Caco-2 (cell line): Measurements from ENCODE around the gene PMEL. TPM values are rescaled to one million over a fixed set of nuclear protein-coding genes. Genes with fewer than 3 reads are reported as not detected.

Source experiments
- BruUV-seq: library from RNA; stranded (reverse); fragments of 400-500 nt; replicated peaks from 2 replicates; lab custom pipeline; 2021; lab: Mats Ljungman, UMichigan
- CTCF ChIA-PET: fragments of 300-600 bp; sonication (Branson Sonifier 250); formaldehyde crosslinking; loops from one replicate; lab custom pipeline; 2022; ENCODE audit warnings: antibody characterized with exemption; lab: Charles Lee
- POLR2A ChIA-PET: fragments of 300-600 bp; sonication (Branson Sonifier 250); formaldehyde crosslinking; loops from one replicate; lab custom pipeline; 2022; ENCODE audit warnings: antibody characterized with exemption; lab: Charles Lee
- DNase-seq, 2 experiments: peaks; one replicate each; pipeline versions ENCODE4 v3.0.0 to v3.0.0-alpha.2; 2020 to 2022
- H3K27me3 ChIP-seq: replicated peaks from 2 replicates; pipeline ENCODE4 v1.6.0; 2011; ENCODE audit warnings: low read length; ENCODE audit not compliant: control insufficient read depth, insufficient read depth
- H3K36me3 ChIP-seq: 2 replicates; pipeline ENCODE4 v1.5.1; 2011; ENCODE audit warnings: low read length; ENCODE audit not compliant: control insufficient read depth, insufficient read depth
- H3K4me1 ChIP-seq: fragments of 250-450 bp; sonication (Bioruptor Pico); 2 replicates; pipeline ENCODE4 v1.5.1; 2020; ENCODE audit warnings: mild to moderate bottlenecking
- H3K4me3 ChIP-seq: 2 replicates; pipeline ENCODE4 v1.5.1; 2011; ENCODE audit warnings: low read depth, mild to moderate bottlenecking, control low read depth, low read length
- H3K9me3 ChIP-seq: fragments of 250-450 bp; sonication (Bioruptor Pico); 2 replicates; pipeline ENCODE4 v1.5.1; 2020; ENCODE audit warnings: mild to moderate bottlenecking, moderate library complexity
- H3K27ac Mint-ChIP-seq: one replicate; pipeline ENCODE4 v1.8.0; 2022; ENCODE audit warnings: mixed read lengths; ENCODE audit not compliant: unreplicated experiment
- H3K27me3 Mint-ChIP-seq: one replicate; pipeline ENCODE4 v1.8.0; 2022; ENCODE audit warnings: mixed read lengths; ENCODE audit not compliant: insufficient read depth, unreplicated experiment
- H3K36me3 Mint-ChIP-seq: one replicate; pipeline ENCODE4 v1.8.0; 2022; ENCODE audit warnings: mild to moderate bottlenecking, mixed read lengths; ENCODE audit not compliant: insufficient read depth, unreplicated experiment
- H3K4me1 Mint-ChIP-seq: one replicate; pipeline ENCODE4 v1.8.0; 2022; ENCODE audit warnings: low read depth, mixed read lengths; ENCODE audit not compliant: unreplicated experiment
- H3K4me3 Mint-ChIP-seq: one replicate; pipeline ENCODE4 v1.8.0; 2022; ENCODE audit warnings: mild to moderate bottlenecking, moderate library complexity, mixed read lengths; ENCODE audit not compliant: unreplicated experiment
- H3K9me3 Mint-ChIP-seq: one replicate; pipeline ENCODE4 v1.8.0; 2022; ENCODE audit warnings: mixed read lengths; ENCODE audit not compliant: unreplicated experiment
- CTCF ChIP-seq, 2 experiments: fragments of 200-600 bp in 1 of 2; IDR thresholded peaks; 1 replicate in 1 of 2; 2 replicates in 1 of 2; pipeline versions ENCODE4 v1.5.1 to v1.8.0; 2011 to 2022; ENCODE audit warnings: antibody characterized with exemption in 1 of 2, control low read depth in 1 of 2, inconsistent platforms in 1 of 2, low read depth in 1 of 2, low read length in 1 of 2, mild to moderate bottlenecking in 1 of 2, moderate library complexity in 1 of 2; ENCODE audit not compliant: insufficient read depth in 1 of 2, severe bottlenecking in 1 of 2, unreplicated experiment in 1 of 2
- intact Hi-C: fragments of 100-400 bp; cut with micrococcal nuclease; formaldehyde crosslinking; loops from one replicate; pipeline ENCODE4 v1.10.0; 2022; ENCODE audit not compliant: unreplicated experiment
- total RNA-seq: library from RNA; stranded (reverse); gene quantifications from 2 replicates; pipeline ENCODE4 v1.2.3, GENCODE V29; 2022

The PMEL gene
- total RNA-seq, 1 experiment from 2014 or later, result 9.7 TPM

GRCh38 chr12:56011509-56012090 is 45.8 kb upstream of the PMEL start:
- Mint-ChIP-seq H3K4me1 (peaks cover 63% of the 10 kb centered on the region), H3K9me3 (no peaks in the 10 kb centered on the region), H3K36me3 (peaks cover 42% of the 10 kb centered on the region), H3K27ac (peak overlapping the region; percentile 78), H3K4me3 (no peak overlapping the region), H3K27me3 (no peaks in the 10 kb centered on the region)
- intact Hi-C loops, result no loop called here
- H3K27me3 ChIP-seq, result no peaks in the 10 kb centered on the region
- BruUV-seq, result no TSS peak
- ChIA-PET CTCF (interaction anchor here (1.1 kb wide), 2 partner anchors 14 to 18 kb away, joined by 5 to 6 read pairs; partner anchors contain the start of gene SUOX), POLR2A (interaction anchor here (0.9 to 1.1 kb wide), 2 partner anchors 15 to 37 kb away, joined by 3 to 7 read pairs; partner anchors contain the start of genes RAB5B and SUOX)
- no peak overlapping the region for H3K4me3 ChIP-seq
- peaks cover 79% of the 10 kb centered on the region for H3K4me1 ChIP-seq
- no peaks in the 10 kb centered on the region for H3K9me3 ChIP-seq
- TF ChIP-seq CTCF (IDR thresholded peaks at IDR 0.05; ENCODE audit: insufficient read depth in 1 of 2, low read depth in 1 of 2, low read length in 1 of 2, severe bottlenecking in 1 of 2, unreplicated experiment in 1 of 2), result no peak
- DNase-seq, result no peak
- H3K36me3 ChIP-seq, result peaks cover 1% of the 10 kb centered on the region; the same call in 1 of the 2 replicates

- ChIA-PET CTCF (interaction anchor here (0.8 to 2.8 kb wide), 4 partner anchors 13 to 272 kb away, joined by 4 to 20 read pairs (median 8); partner anchors contain the start of gene SUOX), POLR2A (interaction anchor here (1.0 to 1.6 kb wide), 7 partner anchors 12 to 192 kb away, joined by 3 to 8 read pairs (median 4); partner anchors contain the start of genes DNAJC14, ORMDL2, RAB5B and SARNP)
- no peak for TF ChIP-seq CTCF (IDR thresholded peaks at IDR 0.05; ENCODE audit: insufficient read depth in 1 of 2, low read depth in 1 of 2, low read length in 1 of 2, severe bottlenecking in 1 of 2, unreplicated experiment in 1 of 2)
- peaks cover 77% of the 10 kb centered on the region for H3K4me1 ChIP-seq
- Mint-ChIP-seq H3K4me3 (peak overlapping the region; percentile 93), H3K9me3 (no peaks in the 10 kb centered on the region), H3K36me3 (peaks cover 36% of the 10 kb centered on the region), H3K27ac (peak overlapping the region; percentile 78), H3K27me3 (no peaks in the 10 kb centered on the region), H3K4me1 (peaks cover 59% of the 10 kb centered on the region)
- peak; percentile 81 to 84 for DNase-seq
- H3K9me3 ChIP-seq, result no peaks in the 10 kb centered on the region
- H3K4me3 ChIP-seq, result no peak overlapping the region
- TSS peak; percentile 22 for BruUV-seq
- no peaks in the 10 kb centered on the region for H3K27me3 ChIP-seq
- peaks cover 1% of the 10 kb centered on the region; the same call in 1 of the 2 replicates for H3K36me3 ChIP-seq
- intact Hi-C loops, result loop anchor here (1.0 kb wide), 3 partner anchors 9 to 31 kb away; partner anchors contain the start of gene RPS26
Measured at GRCh38 chr12:56010111-56010570, 44.3 kb upstream of the PMEL start.
